ENCODE data around the gene MYOT.

- TF ChIP-seq, protein P1, sequence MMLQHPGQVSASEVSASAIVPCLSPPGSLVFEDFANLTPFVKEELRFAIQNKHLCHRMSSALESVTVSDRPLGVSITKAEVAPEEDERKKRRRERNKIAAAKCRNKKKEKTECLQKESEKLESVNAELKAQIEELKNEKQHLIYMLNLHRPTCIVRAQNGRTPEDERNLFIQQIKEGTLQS (IDR thresholded peaks at IDR 0.05; ENCODE audit: borderline replicate concordance, extremely low read depth, low read depth, low read length): no peak
- TF ChIP-seq BRCA1 (IDR thresholded peaks at IDR 0.05; ENCODE audit: low read depth, low read length) (no peak), TCF12 (IDR thresholded peaks at IDR 0.05; ENCODE audit: low read depth, low read length) (no peak), GABPA (IDR thresholded peaks at IDR 0.05; ENCODE audit: low read depth) (no peak), CHD2 (IDR thresholded peaks at IDR 0.05; ENCODE audit: borderline replicate concordance, low read depth, low read length) (no peak), POLR2AphosphoS2 (IDR thresholded peaks at IDR 0.05; ENCODE audit: low read depth, low read length) (no peak), CTCF (IDR thresholded peaks at IDR 0.05 in 2 of 3, conservative IDR thresholded peaks at IDR 0.05 in 1 of 3; ENCODE audit: control insufficient read depth in 2 of 3, extremely low read depth in 1 of 3, insufficient read depth in 1 of 3, low read depth in 3 of 3, low read length in 3 of 3) (no peak), JUNB (IDR thresholded peaks at IDR 0.05) (no peak), HDAC6 (IDR thresholded peaks at IDR 0.05; ENCODE audit: unreplicated experiment) (no peak), POLR2A (IDR thresholded peaks at IDR 0.05; ENCODE audit: low read depth, low read length) (no peak)
- TF ChIP-seq, protein P2, sequence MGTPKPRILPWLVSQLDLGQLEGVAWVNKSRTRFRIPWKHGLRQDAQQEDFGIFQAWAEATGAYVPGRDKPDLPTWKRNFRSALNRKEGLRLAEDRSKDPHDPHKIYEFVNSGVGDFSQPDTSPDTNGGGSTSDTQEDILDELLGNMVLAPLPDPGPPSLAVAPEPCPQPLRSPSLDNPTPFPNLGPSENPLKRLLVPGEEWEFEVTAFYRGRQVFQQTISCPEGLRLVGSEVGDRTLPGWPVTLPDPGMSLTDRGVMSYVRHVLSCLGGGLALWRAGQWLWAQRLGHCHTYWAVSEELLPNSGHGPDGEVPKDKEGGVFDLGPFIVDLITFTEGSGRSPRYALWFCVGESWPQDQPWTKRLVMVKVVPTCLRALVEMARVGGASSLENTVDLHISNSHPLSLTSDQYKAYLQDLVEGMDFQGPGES (IDR thresholded peaks at IDR 0.05): no peak
- TF ChIP-seq, protein P3, sequence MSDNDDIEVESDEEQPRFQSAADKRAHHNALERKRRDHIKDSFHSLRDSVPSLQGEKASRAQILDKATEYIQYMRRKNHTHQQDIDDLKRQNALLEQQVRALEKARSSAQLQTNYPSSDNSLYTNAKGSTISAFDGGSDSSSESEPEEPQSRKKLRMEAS (IDR thresholded peaks at IDR 0.05; ENCODE audit: low read depth, low read length): no peak
These were observed 23.9 kb upstream of the MYOT start for GRCh38 chr5:137843676-137844299.
